ENCODE data around the gene SNED1.

- TF ChIP-seq CTCF (conservative IDR thresholded peaks at IDR 0.05 in 1 of 2, IDR thresholded peaks at IDR 0.05 in 1 of 2; ENCODE audit: low read depth in 1 of 2, low read length in 2 of 2) (no peak), EZH2 (IDR thresholded peaks at IDR 0.05; ENCODE audit: low read length, missing control alignments) (no peak)
Measured at GRCh38 chr2:241140445-241140840, 142.0 kb downstream of the SNED1 start.
